B cell (primary cell): ENCODE data around the gene MIPOL1. TPM values are rescaled to one million over a fixed set of nuclear protein-coding genes. Genes with fewer than 3 reads are reported as not detected.

Experiments used
- ATAC-seq: fragments of 200-7000 bp; cut with Tn5 transposase; one replicate; pipeline ENCODE4 v1.10.0; 2021; ENCODE audit warnings: low read depth, mild to moderate bottlenecking, moderate number of reproducible peaks, moderate library complexity
- CTCF ChIA-PET: fragments of 350-600 bp; sonication (Branson Sonifier 250); formaldehyde crosslinking; loops from one replicate; lab custom pipeline; 2021; ENCODE audit warnings: antibody characterized with exemption, inconsistent platforms; lab: Charles Lee
- POLR2A ChIA-PET: fragments of 350-600 bp; sonication (Branson Sonifier 250); formaldehyde crosslinking; loops from one replicate; lab custom pipeline; 2021; ENCODE audit warnings: antibody characterized with exemption; lab: Charles Lee
- DNase-seq: peaks from one replicate; pipeline ENCODE4 v3.0.0; 2013
- H2AFZ ChIP-seq: 2 replicates; pipeline ENCODE4 v1.6.1; 2012; ENCODE audit warnings: mild to moderate bottlenecking, low read depth, low read length; ENCODE audit not compliant: insufficient read depth, poor library complexity, severe bottlenecking
- H3K27ac ChIP-seq, 2 donors: 1 replicate in 1 of 2; 2 replicates in 1 of 2; pipeline ENCODE4 v1.5.1; 2012 to 2013; ENCODE audit warnings: low read length in 2 of 2, mild to moderate bottlenecking in 2 of 2, moderate library complexity in 1 of 2
- H3K27me3 ChIP-seq, 4 experiments: fragments of 200-600 bp in 1 of 4; sonication (generic) in 1 of 4; replicated peaks in 1 of 4; 1 replicate in 2 of 4; 2 replicates in 2 of 4; pipeline versions ENCODE4 v1.6.1 to v1.7.0; 2013 to 2016; ENCODE audit warnings: low read length in 3 of 4, mild to moderate bottlenecking in 2 of 4, mixed read lengths in 1 of 4, moderate library complexity in 1 of 4; ENCODE audit not compliant: insufficient read depth in 4 of 4, control insufficient read depth in 3 of 4; ENCODE audit errors: control extremely low read depth in 1 of 4
- H3K36me3 ChIP-seq, 2 experiments: replicated peaks in 1 of 2; 1 replicate in 1 of 2; 2 replicates in 1 of 2; pipeline versions ENCODE4 v1.6.1 to v1.7.1; 2013; ENCODE audit warnings: low read length in 1 of 2; ENCODE audit not compliant: insufficient read depth in 2 of 2, control insufficient read depth in 1 of 2; ENCODE audit errors: control extremely low read depth in 1 of 2, extremely low read depth in 1 of 2
- H3K4me1 ChIP-seq, 2 donors: fragments of 200-600 bp in 1 of 2; sonication (generic) in 1 of 2; 1 replicate in 1 of 2; 2 replicates in 1 of 2; pipeline versions ENCODE4 v1.5.1 to v1.6.1; 2013 to 2017; ENCODE audit warnings: low read length in 2 of 2; ENCODE audit not compliant: control insufficient read depth in 2 of 2, insufficient read depth in 2 of 2
- H3K4me2 ChIP-seq: replicated peaks from 2 replicates; pipeline ENCODE3; 2012; ENCODE audit warnings: mild to moderate bottlenecking, low read depth, low read length; ENCODE audit not compliant: poor library complexity, severe bottlenecking
- H3K4me3 ChIP-seq, 5 experiments: fragments of 200-600 bp in 1 of 5; sonication (generic) in 1 of 5; 1 replicate in 3 of 5; 2 replicates in 2 of 5; pipeline versions ENCODE4 v1.5.1 to v1.7.0; 2011 to 2016; ENCODE audit warnings: low read length in 4 of 5, mild to moderate bottlenecking in 4 of 5, low read depth in 2 of 5, control low read depth in 1 of 5, moderate library complexity in 1 of 5; ENCODE audit not compliant: insufficient read depth in 1 of 5; ENCODE audit errors: control extremely low read depth in 1 of 5, extremely low read depth in 1 of 5
- H3K79me2 ChIP-seq: fragments of 200-600 bp; sonication (generic); one replicate; pipeline ENCODE4 v1.6.0; 2016; ENCODE audit warnings: low read length; ENCODE audit not compliant: control insufficient read depth, insufficient read depth
- H3K9ac ChIP-seq: fragments of 200-600 bp; sonication (generic); 2 replicates; pipeline ENCODE4 v1.6.1; 2017; ENCODE audit warnings: mild to moderate bottlenecking, low read length, moderate library complexity
- H3K9me3 ChIP-seq, 3 donors: one replicate each; pipeline versions ENCODE4 v1.6.1 to v1.7.1; 2013; ENCODE audit warnings: low read length in 2 of 3; ENCODE audit not compliant: control insufficient read depth in 2 of 3, insufficient read depth in 1 of 3; ENCODE audit errors: control extremely low read depth in 1 of 3
- H4K20me1 ChIP-seq: 2 replicates; pipeline ENCODE4 v1.6.0; 2012; ENCODE audit warnings: mild to moderate bottlenecking, low read length; ENCODE audit not compliant: insufficient read depth, control insufficient read depth, poor library complexity, severe bottlenecking
- H3K27ac Mint-ChIP-seq: one replicate; pipeline ENCODE4 v1.8.0; 2021; ENCODE audit warnings: mixed read lengths
- H3K27me3 Mint-ChIP-seq: one replicate; pipeline ENCODE4 v1.8.0; 2021; ENCODE audit warnings: mixed read lengths
- H3K4me1 Mint-ChIP-seq: one replicate; pipeline ENCODE4 v1.8.0; 2021; ENCODE audit warnings: mixed read lengths
- H3K4me3 Mint-ChIP-seq: one replicate; pipeline ENCODE4 v1.8.0; 2021; ENCODE audit warnings: mixed read lengths
- H3K9me3 Mint-ChIP-seq: one replicate; pipeline ENCODE4 v1.8.0; 2022; ENCODE audit warnings: mixed read lengths; ENCODE audit not compliant: insufficient read depth
- EZH2 ChIP-seq: IDR thresholded peaks from 2 replicates; pipeline ENCODE4 v1.6.1; 2012; ENCODE audit warnings: borderline replicate concordance, low read depth, mild to moderate bottlenecking, moderate library complexity, low read length; ENCODE audit not compliant: insufficient read depth, poor library complexity, severe bottlenecking
- WGBS: methylation state at CpG from one replicate; pipeline ENCODE4 v1.1.5; 2013; ENCODE audit warnings: missing lambda C conversion rate; ENCODE audit not compliant: insufficient coverage; 5-methylcytosine and 5-hydroxymethylcytosine counted together
- intact Hi-C: fragments of 100-400 bp; cut with micrococcal nuclease; formaldehyde crosslinking; loops from one replicate; pipeline ENCODE4 v1.10.0; 2022
- polyA plus RNA-seq: library from polyadenylated mRNA; depleted of rRNA; stranded (reverse); fragments of >200 nt; gene quantifications from 2 replicates; pipeline ENCODE4 v1.2.3, GENCODE V29; 2012
- total RNA-seq, 2 donors: library from RNA; stranded (reverse); fragments of 120-200 nt in 1 of 2; gene quantifications; 1 replicate in 1 of 2; 2 replicates in 1 of 2; pipeline versions ENCODE4 v1.2.3 to v1.2.4, GENCODE V29; 2013 to 2022
- TF ChIP-seq, protein P1 (sequence below): fragments of 200-600 bp; IDR thresholded peaks from one replicate; pipeline ENCODE4 v1.8.0; 2022; ENCODE audit warnings: antibody characterized with exemption, mild to moderate bottlenecking

The MIPOL1 gene
- total and polyA plus RNA-seq, 2 donors (not counting 1 experiment from before 2014, with no cell fraction given): 0.17 TPM; not detected in 1

DNA sequence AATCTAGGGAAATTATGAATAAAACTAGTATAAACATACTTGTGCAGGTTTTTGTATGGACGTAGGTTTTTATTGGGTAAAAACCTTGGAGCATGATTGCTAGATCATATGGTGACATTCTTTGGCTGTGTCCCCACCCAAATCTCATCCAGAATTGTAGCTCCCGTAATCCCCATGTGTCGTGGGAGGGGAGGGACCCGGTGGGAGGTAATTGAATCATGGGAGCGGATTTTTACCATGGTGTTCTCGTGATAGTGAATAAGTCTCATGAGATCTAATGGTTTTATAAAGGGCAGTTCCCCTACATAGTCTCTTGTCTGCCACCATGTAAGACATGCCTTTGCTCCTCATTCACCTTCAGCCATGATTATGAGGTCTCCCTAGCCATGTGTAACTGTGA, 276.5 kb downstream of the MIPOL1 start:
- no peak overlapping the region for H3K4me2 ChIP-seq
- Mint-ChIP-seq H3K4me3 (no peak overlapping the region), H3K27me3 (no peaks in the 10 kb centered on the region), H3K27ac (no peak overlapping the region), H3K4me1 (no peaks in the 10 kb centered on the region), H3K9me3 (no peaks in the 10 kb centered on the region)
- H4K20me1 ChIP-seq: no peaks in the 10 kb centered on the region
- no peak overlapping the region for H3K9ac ChIP-seq
- no peaks in the 10 kb centered on the region for H3K36me3 ChIP-seq
- H3K79me2 ChIP-seq: no peaks in the 10 kb centered on the region
- no peak overlapping the region for H3K27ac ChIP-seq
- no peaks in the 10 kb centered on the region for H3K27me3 ChIP-seq
- intact Hi-C loops: no loop called here
- WGBS: no CpG with 5 or more reads among the region's 6 CpGs
- ATAC-seq (no peak), DNase-seq (no peak)
- no peak overlapping the region for H3K4me3 ChIP-seq
- H2AFZ ChIP-seq: no peak overlapping the region
- TF ChIP-seq EZH2: no peak
- TF ChIP-seq, protein P1, sequence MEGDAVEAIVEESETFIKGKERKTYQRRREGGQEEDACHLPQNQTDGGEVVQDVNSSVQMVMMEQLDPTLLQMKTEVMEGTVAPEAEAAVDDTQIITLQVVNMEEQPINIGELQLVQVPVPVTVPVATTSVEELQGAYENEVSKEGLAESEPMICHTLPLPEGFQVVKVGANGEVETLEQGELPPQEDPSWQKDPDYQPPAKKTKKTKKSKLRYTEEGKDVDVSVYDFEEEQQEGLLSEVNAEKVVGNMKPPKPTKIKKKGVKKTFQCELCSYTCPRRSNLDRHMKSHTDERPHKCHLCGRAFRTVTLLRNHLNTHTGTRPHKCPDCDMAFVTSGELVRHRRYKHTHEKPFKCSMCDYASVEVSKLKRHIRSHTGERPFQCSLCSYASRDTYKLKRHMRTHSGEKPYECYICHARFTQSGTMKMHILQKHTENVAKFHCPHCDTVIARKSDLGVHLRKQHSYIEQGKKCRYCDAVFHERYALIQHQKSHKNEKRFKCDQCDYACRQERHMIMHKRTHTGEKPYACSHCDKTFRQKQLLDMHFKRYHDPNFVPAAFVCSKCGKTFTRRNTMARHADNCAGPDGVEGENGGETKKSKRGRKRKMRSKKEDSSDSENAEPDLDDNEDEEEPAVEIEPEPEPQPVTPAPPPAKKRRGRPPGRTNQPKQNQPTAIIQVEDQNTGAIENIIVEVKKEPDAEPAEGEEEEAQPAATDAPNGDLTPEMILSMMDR: no peak
- no peaks in the 10 kb centered on the region for H3K4me1 ChIP-seq
- ChIA-PET POLR2A (no interaction called here), CTCF (no interaction called here)
- peaks cover 0 to 7% (median 0%) of the 10 kb centered on the region in 3 donors for H3K9me3 ChIP-seq

DNA sequence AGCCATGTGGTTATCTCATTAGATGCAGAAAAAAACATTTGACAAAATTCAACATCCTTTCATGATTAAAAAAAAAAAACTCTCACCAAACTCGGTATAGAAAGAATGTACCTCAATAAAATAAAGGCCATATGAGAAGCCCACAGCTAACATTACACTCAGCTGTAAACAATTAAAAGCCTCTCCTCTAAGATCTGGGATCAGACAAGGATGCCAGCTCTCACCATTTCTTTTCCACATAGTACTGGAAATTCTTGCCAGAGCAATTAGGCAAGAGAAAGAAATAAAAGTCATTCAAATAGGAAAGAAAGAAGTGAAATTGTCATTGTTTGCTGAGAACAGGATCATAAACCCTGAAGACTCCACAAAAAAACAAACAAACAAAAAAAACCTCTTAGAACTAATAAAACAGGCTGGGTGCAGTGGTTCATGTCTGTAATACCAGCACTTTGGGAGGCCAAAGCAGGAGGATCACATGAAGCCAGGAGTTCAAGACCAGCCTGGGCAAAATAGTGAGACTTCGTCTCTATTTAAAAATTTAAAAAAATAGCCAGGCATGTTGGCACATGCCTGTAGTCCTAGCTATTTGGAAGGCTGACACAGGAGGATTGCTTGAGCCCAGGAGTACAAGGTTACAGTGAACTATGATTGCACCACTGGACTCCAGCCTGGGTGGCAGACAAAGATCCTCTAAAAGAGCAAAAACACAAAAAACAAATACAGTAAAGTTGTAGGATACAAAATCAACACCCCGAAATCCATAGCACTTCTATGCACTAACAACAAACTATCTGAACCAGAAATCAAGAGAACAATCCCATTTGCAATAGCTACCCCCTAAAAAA, 282.9 kb downstream of the MIPOL1 start:
- no peak overlapping the region for H2AFZ ChIP-seq
- no peak overlapping the region for H3K4me3 ChIP-seq
- no peaks in the 10 kb centered on the region for H3K36me3 ChIP-seq
- no peak for DNase-seq
- Mint-ChIP-seq H3K27me3 (no peaks in the 10 kb centered on the region), H3K4me3 (no peak overlapping the region), H3K4me1 (no peaks in the 10 kb centered on the region), H3K9me3 (peaks cover 7% of the 10 kb centered on the region), H3K27ac (no peak overlapping the region)
- H3K27me3 ChIP-seq: no peaks in the 10 kb centered on the region
- no peak for TF ChIP-seq EZH2
- TF ChIP-seq, protein P1: no peak
- ATAC-seq: no peak
- WGBS: 94% methylated on average over 2 of the region's 3 CpGs
- intact Hi-C loops: no loop called here
- H3K4me2 ChIP-seq: no peak overlapping the region
- no peaks in the 10 kb centered on the region for H4K20me1 ChIP-seq
- H3K9me3 ChIP-seq: peaks cover 0 to 8% (median 0%) of the 10 kb centered on the region in 3 donors
- no peaks in the 10 kb centered on the region for H3K4me1 ChIP-seq
- CTCF ChIA-PET: no interaction called here
- POLR2A ChIA-PET: no interaction called here
- H3K79me2 ChIP-seq: no peaks in the 10 kb centered on the region
- H3K27ac ChIP-seq: no peak overlapping the region
- no peak overlapping the region for H3K9ac ChIP-seq
